Endothelial cell of hepatic sinusoid (primary cell): ENCODE data around the gene B4GALT2.

Experiments
- in situ Hi-C: cut with HindIII; loops from 2 replicates; pipeline ENCODE4 v1.10.0; 2017; ENCODE audit warnings: low sequenced_read_pairs

The B4GALT2 gene

GRCh38 chr1:43965316-43965715 is 13.7 kb upstream of the B4GALT2 start:
- in situ Hi-C loops: no loop called here

DNA sequence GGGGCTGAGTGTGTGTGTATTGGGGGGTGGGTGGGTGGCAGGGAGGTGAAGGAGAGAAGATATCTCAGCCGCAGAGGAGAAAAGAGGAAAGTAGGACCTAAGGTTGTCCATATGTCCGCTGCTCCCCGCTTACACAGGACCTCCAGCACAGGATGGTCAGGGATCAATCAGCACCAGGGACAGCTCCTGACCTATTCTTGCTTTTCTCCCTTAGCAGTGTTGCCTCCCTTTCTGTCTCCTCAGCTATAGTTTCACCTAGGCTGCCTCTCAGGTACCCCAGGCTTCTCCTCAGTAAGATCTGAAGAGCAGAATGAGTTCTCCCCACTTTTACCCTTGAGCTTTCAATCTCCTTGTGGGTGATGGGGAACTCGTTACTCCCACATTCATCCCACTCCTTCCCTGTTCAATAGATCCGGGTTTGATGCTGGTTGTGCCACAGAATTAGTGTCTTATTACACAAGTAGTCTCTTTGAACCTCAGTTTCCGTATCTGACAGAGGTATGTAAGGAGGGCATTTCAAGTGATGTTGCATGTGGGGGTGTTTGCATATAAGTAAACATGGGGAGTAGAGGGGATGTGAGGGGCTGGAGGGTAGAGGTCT is 10.6 kb upstream of the B4GALT2 start:
- in situ Hi-C loops: no loop called here

DNA sequence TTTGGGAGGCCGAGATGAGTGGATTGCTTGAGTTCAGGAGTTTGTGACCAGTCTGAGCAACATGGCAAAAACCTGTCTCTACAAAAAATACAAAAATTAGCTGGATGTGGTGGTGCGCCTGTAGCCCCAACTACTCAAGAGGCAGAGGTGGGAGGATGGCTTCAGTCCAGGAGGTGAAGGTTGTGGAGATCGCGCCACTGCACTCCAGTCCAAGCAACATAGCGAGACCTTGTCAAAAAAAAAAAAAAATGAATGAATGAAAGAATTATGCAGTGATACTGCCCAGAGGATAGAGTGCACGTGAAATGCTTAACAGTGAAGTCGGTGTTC is 9.6 kb upstream of the B4GALT2 start:
- in situ Hi-C loops: no loop called here

GRCh38 chr1:43969746-43970466 is 9.1 kb upstream of the B4GALT2 start, which contains the start of gene DPH2:
Gene DPH2, plus strand, starts transcription at chr1:43970010. Its CDS starts 166 bp downstream, at chr1:43970176.
- in situ Hi-C loops: loop anchor here (5.0 kb wide), 2 partner anchors 33 to 57 kb away; no protein-coding TSS in a partner anchor

DNA sequence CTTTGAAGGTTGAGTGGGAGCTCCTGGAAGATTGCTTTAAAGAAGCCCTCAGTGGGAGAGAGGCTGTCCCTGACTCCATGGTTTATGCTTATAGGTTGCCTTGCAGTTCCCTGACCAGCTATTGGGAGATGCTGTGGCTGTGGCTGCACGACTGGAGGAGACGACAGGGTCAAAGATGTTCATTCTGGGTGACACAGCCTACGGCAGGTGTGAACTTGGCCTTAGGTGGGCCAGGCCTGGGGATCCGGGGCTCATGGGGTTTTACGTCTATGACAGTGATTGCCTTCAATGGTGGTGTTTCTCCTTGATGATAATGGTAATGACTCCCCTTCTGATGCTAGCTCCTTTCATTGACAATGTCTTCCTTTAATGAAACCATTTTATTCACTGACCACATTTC is 8.5 kb upstream of the B4GALT2 start:
- in situ Hi-C loops: loop anchor here (5.0 kb wide), 2 partner anchors 33 to 57 kb away; no protein-coding TSS in a partner anchor

DNA sequence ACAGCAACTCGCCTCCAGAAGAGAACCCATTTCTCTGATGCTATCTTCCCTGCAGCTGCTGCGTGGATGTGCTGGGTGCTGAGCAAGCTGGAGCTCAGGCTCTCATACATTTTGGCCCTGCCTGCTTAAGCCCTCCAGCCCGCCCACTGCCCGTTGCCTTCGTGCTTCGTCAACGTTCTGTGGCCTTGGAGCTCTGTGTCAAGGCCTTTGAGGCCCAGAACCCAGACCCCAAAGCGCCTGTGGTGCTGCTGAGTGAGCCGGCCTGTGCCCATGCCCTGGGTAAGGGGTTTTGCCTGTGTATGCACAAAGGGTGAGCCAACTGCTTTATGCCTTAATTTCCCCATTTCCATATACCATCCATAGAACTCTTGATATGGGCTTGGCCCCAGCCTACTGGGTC is 8.1 kb upstream of the B4GALT2 start:
- in situ Hi-C loops: loop anchor here (5.0 kb wide), 2 partner anchors 34 to 56 kb away; no protein-coding TSS in a partner anchor

GRCh38 chr1:43971336-43971980 is 7.6 kb upstream of the B4GALT2 start:
- in situ Hi-C loops: loop anchor here (5.0 kb wide), 2 partner anchors 34 to 56 kb away; no protein-coding TSS in a partner anchor

- in situ Hi-C loops: loop anchor here (5.0 kb wide), 2 partner anchors 37 to 53 kb away; no protein-coding TSS in a partner anchor
These were observed 5.0 kb upstream of the B4GALT2 start for GRCh38 chr1:43973981-43974442.

GRCh38 chr1:43974443-43975248 is 4.4 kb upstream of the B4GALT2 start, which contains the start of gene ATP6V0B:
Gene ATP6V0B, plus strand, starts transcription at chr1:43974960. Its CDS starts 81 bp downstream, at chr1:43975041.
- in situ Hi-C loops: loop anchor here (5.0 kb wide), 2 partner anchors 37 to 53 kb away; no protein-coding TSS in a partner anchor

- in situ Hi-C loops: no loop called here
These were observed 3.6 kb upstream of the B4GALT2 start for GRCh38 chr1:43975249-43975961.

DNA sequence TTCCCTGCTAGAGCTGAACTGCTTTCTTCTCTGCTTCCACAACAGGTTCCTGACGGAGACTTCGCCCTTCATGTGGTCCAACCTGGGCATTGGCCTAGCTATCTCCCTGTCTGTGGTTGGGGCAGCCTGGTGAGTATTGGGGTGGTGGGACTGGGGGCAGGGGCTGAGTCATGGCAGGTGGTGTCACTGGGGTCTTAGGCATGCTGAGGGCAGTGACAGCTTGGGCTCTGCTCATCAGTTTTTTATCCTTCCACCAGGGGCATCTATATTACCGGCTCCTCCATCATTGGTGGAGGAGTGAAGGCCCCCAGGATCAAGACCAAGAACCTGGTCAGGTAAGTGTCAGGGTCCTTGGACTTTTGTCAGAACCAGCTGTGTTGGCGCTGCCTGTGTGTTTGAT is 3.0 kb upstream of the B4GALT2 start:
- in situ Hi-C loops: no loop called here

DNA sequence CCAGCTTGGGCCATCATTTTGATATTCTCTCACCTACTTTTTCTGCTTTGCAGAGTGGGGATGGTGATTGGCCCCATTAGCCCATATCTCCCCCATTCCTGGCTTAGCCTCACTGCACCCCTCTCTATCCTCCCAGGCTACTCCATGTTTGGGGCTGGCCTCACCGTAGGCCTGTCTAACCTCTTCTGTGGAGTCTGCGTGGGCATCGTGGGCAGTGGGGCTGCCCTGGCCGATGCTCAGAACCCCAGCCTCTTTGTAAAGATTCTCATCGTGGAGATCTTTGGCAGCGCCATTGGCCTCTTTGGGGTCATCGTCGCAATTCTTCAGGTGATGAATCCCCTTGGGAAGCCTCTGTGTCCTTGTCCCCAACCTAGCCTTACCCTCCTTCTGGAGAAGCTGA is 2.1 kb upstream of the B4GALT2 start:
- in situ Hi-C loops: no loop called here

GRCh38 chr1:43977376-43978263 is 1.4 kb upstream of the B4GALT2 start:
- in situ Hi-C loops: no loop called here

DNA sequence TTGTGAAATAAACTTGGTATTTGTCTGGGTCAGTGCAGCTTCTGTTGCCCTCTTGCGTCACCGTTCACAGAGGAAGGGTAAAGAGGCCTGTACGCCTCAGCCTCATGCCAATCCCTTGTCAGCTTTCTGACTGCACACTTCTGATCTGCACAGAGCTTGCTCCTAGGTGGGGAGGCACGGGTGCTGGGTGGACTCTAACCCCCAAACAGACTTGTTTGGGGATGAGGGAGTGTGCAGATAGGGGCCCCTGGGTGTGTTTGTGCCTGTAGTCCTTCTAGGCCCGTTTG is 803 bp upstream of the B4GALT2 start:
- in situ Hi-C loops: no loop called here

- in situ Hi-C loops: no loop called here
These were observed 184 bp downstream of the B4GALT2 start for GRCh38 chr1:43979261-43979527.

GRCh38 chr1:43979528-43980254 is 681 bp downstream of the B4GALT2 start:
- in situ Hi-C loops: no loop called here

GRCh38 chr1:43980255-43981134 is 1.5 kb downstream of the B4GALT2 start:
- in situ Hi-C loops: no loop called here

GRCh38 chr1:43981135-43981491 is 2.1 kb downstream of the B4GALT2 start:
- in situ Hi-C loops: no loop called here
